Activated CD4-positive, CD25-positive, alpha-beta regulatory T cell (primary cell): ENCODE measurements around the gene AHNAK2.

ENCODE experiments used
- DNase-seq, 4 experiments: peaks; one replicate each; lab custom pipeline; 2025; lab: John Stamatoyannopoulos, UW

AHNAK2 gene

GRCh38 chr14:104973385-104974145 is 4.6 kb downstream of the AHNAK2 start:
- no peak for DNase-seq

GRCh38 chr14:104973135-104973384 is 5.1 kb downstream of the AHNAK2 start:
- no peak for DNase-seq

GRCh38 chr14:104972301-104973134 is 5.7 kb downstream of the AHNAK2 start:
- DNase-seq: no peak

- DNase-seq: no peak
Observed at GRCh38 chr14:104971447-104972240, 6.5 kb downstream of the AHNAK2 start.

- DNase-seq: no peak
Observed at GRCh38 chr14:104970231-104971068, 7.7 kb downstream of the AHNAK2 start.

GRCh38 chr14:104969741-104970230 is 8.4 kb downstream of the AHNAK2 start:
- no peak for DNase-seq

- no peak for DNase-seq
Observed at GRCh38 chr14:104968541-104969401, 9.4 kb downstream of the AHNAK2 start.

- DNase-seq: no peak
Observed at GRCh38 chr14:104968153-104968527, 10.0 kb downstream of the AHNAK2 start.

GRCh38 chr14:104967386-104968152 is 10.6 kb downstream of the AHNAK2 start:
- no peak for DNase-seq

GRCh38 chr14:104966981-104967385 is 11.2 kb downstream of the AHNAK2 start:
- DNase-seq: no peak

GRCh38 chr14:104966261-104966865 is 11.8 kb downstream of the AHNAK2 start:
- DNase-seq: no peak

GRCh38 chr14:104965561-104966231 is 12.5 kb downstream of the AHNAK2 start:
- no peak for DNase-seq

- DNase-seq: no peak
Observed at GRCh38 chr14:104964546-104964945, 13.6 kb downstream of the AHNAK2 start.

GRCh38 chr14:104957146-104958113 is 20.7 kb downstream of the AHNAK2 start:
- DNase-seq: no peak

- no peak for DNase-seq
Observed at GRCh38 chr14:104956290-104956890, 21.8 kb downstream of the AHNAK2 start.

GRCh38 chr14:104955396-104955770 is 22.8 kb downstream of the AHNAK2 start:
- DNase-seq: no peak

GRCh38 chr14:104954746-104955395 is 23.3 kb downstream of the AHNAK2 start:
- DNase-seq: no peak
